T-helper 1 cell treated with Interleukin-12 subunit alpha and Interleukin-12 subunit beta and Interleukin-4 antibody, amounts not matched to agents 30 ng/mL and 1 ng/mL, for 36 hours (primary cell): ENCODE measurements around the gene ASCL5. TPM values are rescaled to one million over a fixed set of nuclear protein-coding genes. Genes with fewer than 3 reads are reported as not detected.

Experiments used
- intact Hi-C: fragments of 100-400 bp; cut with micrococcal nuclease; formaldehyde crosslinking; loops from one replicate; pipeline ENCODE4 v1.15.1; 2024
- total RNA-seq: library from RNA; stranded (reverse); gene quantifications from 2 replicates; pipeline ENCODE4 v1.2.3, GENCODE V29; 2022

ASCL5 gene
- total RNA-seq, 1 donor from 2014 or later = not detected

DNA sequence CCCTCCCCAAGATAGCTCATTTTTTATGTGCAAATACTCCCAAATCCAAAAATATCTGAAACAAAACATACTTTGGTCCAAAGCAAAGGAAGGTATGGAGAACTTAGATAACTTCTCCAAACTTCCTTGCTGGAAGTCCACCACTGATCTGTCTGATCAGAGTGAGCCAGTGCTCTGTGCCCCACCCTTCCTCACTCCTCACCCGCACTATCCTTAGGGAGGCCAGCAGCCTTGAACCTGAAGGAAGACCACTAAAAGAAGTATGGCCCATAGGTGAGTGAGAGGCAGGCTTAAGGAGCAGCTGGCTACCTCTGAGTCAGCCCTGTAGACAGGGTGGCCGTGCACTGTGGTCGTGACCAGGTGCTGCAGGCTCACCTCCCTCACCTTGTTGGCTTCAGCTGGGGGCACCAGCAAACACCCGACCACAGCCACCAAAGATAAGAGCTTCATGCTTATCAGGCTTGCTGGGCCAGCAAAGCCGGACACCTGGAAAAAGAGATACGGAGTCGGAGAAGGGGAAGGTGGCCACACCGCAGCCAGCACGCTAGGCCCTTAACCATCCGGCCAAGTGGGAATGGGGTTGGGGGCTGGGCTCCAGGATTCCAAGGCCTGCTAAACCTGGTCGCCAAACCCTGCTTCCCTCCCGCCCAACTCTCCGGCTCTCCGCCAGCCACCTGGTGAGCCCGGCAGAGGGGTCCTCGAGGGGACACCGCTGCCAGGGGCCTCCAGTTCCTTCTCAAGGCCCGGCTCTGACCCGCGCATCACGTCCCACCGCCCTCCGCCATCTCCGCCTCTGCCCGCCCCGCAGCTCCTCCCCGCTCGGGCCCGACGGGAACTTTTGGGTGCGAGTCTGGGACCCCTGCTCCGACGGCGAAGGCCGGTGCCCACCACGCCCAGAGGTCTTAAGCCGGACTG, 26.7 kb upstream of the ASCL5 start:
- intact Hi-C loops = loop anchor here (1.0 to 5.0 kb wide), 8 partner anchors 17 to 676 kb away; partner anchors contain the start of genes DDX59, IPO9, KIF14 and KIF21B

DNA sequence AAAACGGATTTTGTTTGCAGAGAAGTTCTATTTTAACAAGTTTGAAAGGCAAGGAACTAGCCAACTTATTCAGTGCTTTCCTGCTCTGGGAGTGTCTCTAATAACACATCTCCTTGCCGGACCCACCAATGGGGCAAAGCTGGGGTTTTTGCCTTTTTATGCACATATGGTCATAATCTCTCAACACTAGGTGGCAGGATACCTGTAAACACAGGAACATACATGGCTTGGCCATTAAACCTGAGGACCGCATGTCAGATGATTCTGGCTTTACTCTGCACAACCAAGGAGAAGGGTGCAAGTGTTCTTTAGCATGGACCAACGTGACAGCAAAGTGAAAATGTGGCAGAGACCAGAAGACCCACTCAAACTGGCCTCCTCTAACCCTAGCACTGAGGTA, 22.4 kb upstream of the ASCL5 start:
- intact Hi-C loops = loop anchor here (1.0 kb wide), 2 partner anchors 36 to 74 kb away; no protein-coding TSS in a partner anchor

DNA sequence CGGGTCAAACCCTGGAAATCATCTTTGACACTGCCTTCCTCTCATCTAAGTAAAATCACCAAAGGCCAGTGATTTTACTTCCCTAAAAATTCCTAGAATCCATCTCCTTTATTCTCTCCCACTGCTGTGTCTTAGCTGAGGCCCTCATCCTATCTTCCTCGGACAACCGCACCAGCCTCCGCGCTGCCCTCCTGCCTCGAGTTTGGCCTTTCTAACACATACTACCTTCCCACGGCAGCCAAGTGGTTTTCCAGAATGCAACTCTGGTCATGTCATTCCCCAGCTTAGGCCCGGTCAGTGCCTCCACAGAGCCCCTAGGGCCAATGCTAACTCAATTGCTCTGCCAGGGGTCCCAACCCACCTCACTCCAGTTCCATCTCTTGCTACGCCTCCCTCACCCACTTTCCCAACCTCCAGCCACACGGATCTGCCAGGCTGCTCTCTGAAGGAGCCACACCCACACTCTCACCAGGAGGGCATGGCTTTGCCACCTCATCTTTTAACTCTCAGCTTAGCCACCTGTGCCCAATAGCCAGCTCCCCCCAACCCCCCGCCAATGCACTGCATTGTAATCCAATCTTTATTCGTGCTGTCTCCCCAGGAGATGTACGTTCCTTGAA, 20.5 kb upstream of the ASCL5 start:
- intact Hi-C loops = no loop called here

DNA sequence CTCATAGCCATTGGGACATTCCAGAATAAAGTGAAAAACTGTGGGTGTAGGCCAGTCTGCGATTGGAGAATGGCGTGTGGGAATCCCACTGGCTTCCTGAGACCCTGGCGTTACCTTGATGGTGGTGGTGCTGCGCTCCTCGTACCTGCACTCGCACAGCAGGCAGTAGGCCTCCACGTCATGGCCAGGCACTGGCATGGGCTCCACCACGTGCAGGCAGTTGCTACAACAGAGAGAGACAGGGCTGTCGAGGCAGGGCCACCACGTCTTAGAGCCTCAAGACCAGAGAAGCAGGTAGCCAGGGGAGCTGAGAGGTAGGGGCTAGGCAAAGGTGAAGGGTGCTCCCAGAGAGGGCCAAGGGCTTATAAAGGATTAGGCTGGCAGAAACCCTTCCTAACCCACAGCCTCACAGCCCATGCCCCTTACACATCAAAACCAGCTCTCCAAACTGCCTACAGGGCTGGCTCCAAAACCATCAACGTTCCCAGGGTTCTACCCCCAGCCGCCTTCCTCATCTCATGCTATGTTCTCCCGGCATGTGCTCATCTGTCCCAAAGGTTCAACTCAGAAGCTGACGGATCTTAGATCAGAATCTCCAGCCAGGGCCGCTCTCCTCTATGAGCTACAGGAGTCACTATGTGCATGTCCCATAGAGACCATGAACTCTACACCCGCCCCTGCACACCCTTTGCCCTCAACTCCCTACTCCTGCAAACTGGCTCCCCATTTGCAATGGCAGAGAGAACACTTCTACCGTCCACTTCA, 19.8 kb upstream of the ASCL5 start:
- intact Hi-C loops = no loop called here

DNA sequence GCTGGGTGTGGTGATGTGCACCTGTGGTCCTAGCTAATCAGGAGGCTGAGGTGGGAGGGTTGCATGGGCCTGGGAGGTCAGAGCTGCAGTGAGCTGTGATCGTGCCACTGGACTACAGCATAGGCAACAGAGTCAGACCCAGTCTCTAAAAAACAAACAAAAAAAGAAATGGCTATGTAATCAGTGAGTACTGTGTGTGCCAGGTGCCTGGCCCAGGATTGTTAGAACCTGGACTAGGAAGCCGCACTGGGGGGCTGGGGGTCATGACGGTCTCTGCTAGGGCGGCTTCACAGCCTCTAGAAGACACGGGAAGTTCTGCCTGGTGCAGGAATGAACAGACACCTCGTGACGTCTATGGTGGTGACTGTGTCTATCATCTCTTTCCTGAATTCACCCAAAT, 18.8 kb upstream of the ASCL5 start:
- intact Hi-C loops = no loop called here

DNA sequence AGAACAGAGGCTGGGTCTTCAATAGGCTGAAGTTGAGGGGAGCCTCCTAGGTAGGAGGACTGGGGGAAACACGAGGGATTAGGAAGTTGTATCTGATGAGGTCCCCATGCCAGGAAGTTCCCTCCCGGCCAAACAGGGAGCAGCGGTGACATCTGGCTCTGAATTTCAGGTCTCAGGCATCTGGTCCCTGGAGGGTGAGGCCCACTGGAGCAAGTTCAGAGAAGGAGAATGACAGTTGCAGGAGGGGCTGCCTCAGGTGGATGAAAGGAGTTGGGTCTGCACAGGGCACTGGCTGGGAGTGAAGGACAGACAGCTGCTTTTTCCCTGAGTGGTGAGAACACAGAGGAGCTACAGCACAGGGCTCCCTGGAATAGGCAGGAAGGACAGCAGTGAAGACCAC, 18.1 kb upstream of the ASCL5 start:
- intact Hi-C loops = no loop called here

DNA sequence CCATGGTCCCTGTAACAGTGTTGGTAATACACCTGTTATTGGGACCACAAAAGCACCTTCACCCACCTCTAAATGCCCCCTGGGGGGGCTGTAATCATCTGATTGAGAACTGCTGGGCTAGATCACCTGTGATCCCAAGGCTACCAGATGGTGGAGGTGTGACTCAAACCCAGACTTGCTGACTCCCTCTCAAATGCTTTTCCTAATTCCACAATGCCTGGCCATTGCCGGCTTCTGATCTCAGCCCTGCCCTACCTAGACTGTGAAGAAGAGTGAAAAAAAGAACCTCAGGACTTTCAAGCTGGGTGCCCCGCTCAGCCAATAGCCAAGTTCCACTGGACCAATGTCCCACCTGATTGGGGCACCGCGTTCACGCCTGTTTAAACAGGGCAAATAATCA, 17.7 kb upstream of the ASCL5 start:
- intact Hi-C loops = no loop called here

DNA sequence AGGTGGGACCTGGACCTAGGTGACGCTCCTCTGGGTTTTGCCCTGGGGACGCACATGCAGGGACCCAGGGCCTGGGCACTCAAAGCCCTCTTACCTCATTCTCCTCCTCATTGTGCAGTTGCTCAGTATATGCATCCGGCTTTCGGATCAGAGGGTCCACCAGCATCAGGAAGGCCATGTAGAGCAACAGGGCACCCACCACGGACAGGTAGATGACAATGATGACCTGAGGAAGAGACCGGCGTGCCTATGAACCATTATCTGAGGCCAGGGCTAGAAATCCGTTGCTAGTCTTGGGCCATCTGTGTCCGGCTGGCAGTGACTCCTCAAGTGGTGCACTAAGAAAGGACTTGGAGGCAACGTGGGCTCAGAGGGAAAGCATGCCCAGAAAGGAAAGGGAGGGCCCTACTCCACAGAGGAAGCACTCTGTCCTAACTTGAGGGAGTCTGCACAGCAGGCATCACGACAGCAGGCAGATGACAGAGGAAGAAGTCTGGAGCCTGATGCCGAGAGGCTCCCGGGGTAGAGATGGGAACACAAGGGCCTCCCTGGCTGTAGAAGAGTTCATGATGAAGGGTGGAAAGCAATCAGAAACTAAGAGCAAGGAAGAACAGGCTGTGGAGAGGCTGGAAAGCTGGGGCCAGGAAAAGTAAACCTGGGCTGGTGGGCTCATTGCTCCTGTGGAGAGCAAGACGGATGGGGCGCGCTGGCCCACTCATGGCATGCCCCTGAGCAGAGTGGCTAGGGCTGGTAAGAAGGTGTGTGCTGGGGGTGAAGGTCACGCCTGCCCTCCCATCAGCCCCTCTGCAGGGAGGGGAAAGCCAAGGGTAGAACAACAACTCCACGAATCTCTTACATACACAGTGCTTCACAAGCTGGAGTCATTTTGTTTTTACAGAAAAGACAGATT, 17.0 kb upstream of the ASCL5 start:
- intact Hi-C loops = no loop called here

DNA sequence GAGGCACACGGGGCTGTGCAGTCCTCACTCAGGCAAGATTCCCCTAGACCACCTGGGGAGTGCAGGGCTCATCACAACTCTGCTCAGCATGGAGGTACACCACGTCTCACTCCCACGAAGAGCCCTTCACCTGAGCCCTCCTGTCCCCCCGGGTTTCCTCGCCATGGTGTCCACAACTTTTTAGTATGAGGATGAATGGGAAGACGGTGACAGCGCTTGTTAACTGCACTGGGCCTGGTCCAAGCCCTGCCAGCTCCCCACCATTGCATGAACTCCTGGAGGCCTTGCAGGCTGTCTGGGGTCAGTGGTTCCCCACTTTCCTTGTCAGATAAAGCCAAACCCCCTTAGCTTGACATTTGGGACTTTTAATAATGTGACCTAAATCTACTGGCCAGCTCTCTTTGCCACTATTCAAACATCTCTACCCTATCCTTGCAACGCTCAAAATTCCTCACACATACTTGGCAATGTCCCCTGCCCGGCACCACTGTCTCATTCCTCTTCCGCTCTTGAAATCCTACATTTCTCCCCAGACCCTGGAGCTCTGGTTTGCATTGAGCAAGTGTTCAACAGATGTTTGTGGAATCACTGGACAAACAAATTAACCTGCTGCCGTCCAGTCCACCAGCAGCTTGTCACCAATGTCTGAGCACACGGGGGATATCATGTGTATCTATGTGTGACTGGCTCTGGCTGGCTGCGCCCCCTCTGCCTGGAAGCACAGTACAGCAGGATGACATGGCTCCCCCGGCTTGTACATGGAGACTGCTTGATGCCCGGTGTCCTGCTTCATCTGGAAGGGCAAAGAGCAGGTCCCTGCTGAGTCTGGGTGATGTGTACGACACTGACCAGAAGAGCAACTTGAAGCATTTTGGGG, 16.1 kb upstream of the ASCL5 start:
- intact Hi-C loops = no loop called here

DNA sequence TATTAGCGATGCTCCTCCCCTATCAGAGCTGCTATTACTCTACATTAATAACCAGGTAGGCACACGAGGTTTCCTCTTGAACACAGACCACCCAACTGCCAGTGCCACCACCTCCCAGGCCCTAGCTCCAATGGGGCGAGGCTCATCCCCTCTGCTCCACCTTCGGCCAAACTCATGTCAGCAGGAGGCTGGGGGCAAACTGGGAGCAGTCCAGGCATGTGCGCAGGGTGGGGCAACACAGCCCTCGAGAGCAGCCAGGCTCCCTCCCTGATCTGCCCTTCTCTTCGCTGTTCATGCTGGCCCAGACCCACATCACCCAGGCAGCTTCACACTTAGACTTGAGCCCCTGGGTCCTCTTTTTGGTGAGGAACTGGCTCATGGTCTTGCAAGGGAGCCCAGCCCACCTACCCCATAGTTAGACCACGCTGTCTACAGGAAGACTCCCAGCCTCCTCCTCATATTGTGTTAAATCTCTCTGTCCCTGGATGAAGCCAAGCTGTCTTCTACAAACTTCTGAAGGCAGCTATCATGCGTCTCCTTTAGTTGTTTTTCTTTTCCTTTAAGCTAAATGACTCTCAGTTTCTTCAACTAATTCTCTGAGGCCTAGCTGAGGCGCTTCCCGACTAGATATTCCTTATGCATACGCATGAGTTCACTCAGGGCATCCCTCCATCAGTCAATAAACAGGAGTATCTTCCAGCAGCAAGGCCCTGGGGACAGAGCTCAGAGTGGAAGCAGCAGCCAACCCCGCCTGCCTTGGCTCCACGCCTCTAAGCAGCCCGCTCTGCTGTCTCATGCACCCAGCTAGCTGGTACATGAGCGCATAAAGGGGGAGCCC, 15.2 kb upstream of the ASCL5 start:
- intact Hi-C loops = no loop called here

DNA sequence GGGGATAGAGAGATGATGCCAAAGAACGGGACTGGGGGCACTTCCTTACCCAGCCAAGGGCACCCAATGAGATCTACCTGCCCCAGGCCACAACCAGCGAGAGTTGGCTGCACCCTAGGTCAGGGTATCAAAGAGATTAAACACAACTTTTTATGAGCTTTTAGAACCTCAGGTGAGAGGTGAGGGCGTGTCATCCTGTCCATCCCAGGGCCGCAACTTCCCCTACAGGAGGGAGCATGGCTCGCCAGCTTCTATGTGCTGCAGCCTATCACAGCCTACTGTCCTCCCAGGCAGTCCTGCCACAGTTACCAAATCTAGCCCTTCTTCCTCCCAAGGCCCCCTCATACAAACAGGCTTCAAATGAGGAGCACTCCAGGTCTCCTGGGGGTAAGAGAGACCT, 14.4 kb upstream of the ASCL5 start:
- intact Hi-C loops = no loop called here

DNA sequence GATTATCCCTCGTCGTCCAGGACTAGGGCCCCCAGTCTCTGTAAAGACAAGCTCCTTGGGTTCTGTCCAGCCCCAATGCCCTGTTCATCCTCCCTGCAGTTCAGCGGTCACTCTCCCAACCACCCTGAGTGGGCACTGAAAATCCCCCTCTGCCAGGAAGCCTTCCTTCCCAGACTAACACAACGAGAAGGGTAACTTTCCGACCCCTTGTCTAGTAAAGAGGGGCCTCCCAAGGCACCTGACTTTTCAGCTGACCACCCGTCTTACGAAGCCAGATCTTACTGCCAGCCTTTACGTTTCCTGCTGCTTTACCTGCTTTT, 13.9 kb upstream of the ASCL5 start:
- intact Hi-C loops = no loop called here

DNA sequence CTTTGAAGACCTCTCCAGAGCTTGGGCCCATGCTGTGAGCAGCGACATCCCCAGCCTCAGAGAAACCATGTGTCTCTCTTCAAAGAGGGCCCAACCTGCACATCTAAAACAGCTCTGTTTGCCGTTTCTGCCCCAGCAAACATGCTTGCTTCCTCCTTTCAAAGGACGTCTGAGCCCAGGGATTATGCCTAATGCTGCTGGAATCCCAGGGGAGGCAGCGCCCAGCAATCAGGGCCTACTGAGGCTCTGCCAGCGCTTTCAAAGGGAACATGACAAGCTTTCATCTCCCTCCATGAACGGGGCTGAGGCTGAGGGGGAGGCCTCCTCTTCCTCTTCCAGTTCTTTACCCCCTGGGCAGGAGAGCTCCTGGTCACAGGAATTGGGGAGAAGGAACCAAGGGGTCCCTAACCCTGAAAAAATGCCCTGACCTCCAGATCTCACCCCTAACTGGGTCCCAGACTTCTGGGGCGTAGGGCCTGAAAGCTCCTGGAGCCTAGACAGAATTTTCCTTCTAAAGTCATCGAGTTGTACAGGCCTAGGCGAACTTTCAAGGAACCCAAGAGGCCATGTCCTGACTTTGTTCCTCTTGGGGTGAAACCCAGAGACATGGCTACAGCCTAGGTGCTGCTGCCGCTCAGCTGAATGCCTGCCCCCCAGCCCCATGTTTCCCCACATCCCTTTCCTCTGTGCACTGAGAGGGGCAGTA, 13.4 kb upstream of the ASCL5 start:
- intact Hi-C loops = no loop called here

DNA sequence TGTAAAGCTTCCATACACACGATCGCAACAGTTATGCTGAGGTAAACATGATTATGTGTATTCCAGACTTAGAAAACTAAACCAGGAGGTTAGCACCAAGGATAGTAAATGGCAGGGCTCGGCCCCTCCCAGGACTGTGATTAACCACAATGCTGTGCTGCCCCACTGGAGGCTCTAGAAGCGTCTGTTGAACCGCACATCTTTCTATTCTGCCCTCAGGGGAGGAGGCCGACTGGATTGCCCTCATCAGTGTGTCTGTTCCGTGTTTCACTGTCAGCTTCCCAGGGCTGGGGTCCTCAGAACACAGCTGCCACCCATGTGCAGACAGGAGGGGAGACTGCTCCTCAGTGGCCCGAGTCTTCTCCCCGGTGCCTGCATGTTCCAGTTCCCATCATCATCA, 12.8 kb upstream of the ASCL5 start:
- intact Hi-C loops = no loop called here

DNA sequence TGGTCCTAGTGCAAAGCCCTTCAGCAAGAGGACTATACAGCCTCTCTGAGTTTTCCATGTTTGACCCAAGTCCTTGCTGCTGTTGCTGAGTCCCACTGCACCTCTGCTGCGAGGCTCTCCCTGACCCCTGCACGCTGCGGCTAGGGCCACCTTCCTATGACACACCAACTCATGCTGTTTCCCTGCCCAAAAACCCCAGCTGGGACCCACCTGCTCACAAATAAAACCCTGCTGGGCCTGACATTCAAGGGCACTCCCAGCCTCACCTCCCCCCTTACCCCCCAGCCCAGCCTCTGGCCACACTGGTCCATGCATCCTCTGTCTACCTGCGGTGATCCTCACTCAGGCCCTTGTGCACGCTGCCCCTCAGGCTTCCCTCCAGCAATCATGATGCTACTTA, 12.3 kb upstream of the ASCL5 start:
- intact Hi-C loops = no loop called here

DNA sequence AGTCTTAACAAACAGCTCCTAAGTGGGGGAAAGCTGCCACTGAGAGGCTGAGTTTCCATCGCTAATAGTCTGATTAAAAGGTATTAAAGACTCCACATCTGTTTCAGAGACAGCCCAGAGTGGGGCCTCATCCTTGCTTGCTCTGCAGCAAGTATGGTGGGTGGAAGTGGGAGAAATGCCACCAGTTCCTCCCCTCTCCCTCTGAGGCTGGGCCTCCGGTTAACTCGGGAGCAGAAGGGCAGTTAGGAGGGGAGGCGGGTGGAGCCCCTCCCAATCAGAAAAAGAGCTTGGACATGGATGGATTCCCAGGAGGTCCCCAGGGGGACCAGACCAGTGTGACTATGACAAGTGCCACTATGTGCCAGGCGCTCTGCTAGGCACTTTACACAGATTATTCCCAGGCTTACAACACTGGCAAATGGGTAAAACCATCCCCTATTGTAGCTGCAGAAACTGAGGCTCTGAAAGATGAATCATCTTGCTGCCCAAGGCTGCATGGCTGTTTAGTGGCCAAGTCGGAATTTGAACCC, 11.4 kb upstream of the ASCL5 start:
- intact Hi-C loops = no loop called here

DNA sequence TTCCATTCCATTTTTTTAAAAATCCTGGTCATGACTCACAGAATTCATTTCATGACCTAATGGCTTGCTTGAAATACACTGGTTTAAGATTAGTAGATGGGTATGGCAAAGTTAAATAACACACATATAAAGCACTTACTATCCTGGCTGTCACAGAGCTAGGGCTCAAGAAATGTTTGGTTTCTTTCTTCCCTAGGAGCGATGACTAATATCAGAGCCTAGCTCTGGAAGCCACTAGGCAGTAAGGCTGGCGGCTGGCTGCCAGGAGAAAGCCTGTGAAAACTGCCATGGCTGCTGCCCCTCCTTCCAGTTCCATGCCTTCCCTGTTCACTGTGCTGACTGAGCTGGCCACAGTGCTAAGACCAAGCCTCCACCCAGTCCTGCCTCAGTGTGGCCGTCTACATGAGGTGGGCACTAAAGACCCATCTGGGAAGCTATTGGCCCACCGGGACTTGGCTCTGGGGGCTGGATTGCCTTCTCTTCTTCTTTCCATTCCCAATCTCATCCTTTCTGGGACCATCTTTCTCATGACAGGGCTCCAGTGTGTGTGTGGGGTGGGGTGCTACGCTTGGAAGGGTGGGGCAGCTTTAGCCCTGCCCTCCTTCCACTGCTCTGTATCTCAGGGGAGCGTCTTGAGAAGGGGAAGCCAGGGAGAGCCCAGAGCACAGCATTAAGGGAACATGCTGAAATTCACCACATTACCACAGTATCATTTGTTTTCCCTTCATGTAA, 10.8 kb upstream of the ASCL5 start:
- intact Hi-C loops = no loop called here

DNA sequence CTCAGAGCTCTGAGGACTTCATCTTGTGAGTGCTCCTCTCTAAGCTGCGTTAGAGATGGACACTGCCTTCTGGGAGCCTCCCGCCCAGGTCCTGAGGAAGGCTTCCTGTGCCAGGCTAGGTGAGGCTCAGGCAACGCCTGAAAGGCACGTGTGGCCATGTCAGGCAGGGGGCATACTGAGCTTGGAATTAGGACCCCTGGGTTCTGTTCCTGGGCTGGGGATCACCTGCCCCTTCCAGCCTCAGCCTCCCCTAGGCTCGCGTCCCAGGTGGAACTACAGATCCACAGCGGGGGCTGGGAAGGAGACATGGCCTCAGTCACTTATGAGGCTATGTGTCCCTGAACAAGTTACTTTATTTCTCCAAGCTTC, 10.0 kb upstream of the ASCL5 start:
- intact Hi-C loops = no loop called here
